ENCODE data around the gene DGKB.

DNA sequence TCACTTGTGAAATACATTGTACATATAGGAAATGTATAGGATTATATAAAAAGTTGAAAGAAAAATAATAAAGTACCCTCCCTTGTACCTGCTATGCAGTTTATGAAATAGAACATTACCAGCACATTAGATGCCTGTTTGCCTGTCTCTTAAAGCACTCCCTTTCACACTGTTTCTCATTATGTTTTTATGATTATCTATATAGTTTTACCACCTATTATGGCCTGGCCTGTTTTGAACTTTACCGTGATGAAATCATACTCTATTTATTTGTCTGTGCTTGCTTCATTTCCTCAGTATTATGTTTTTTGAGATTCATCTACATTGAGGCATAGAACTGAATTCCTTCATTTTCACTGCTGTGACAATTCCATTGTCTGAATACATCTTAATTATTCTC lies 41.1 kb downstream of the DGKB start:
- TF ChIP-seq CTCF (IDR thresholded peaks at IDR 0.05; ENCODE audit: low read length): no peak
- TF ChIP-seq EZH2phosphoT487 (IDR thresholded peaks at IDR 0.05; ENCODE audit: low read length): no peak

Measured in MM.1S (cell line).